HG03571 (cell line): ENCODE data around the gene CLK2.
"Not testable (repeated sequence)": the region's sequence is repeated elsewhere in the genome, so short reads cannot be mapped to it uniquely, and the experiment has no call there.

Experiments
- ATAC-seq: cut with Tn5 transposase; IDR thresholded peaks from one replicate; pipeline ENCODE4 v1.9.1; 2021; ENCODE audit not compliant: unreplicated experiment

The CLK2 gene

DNA sequence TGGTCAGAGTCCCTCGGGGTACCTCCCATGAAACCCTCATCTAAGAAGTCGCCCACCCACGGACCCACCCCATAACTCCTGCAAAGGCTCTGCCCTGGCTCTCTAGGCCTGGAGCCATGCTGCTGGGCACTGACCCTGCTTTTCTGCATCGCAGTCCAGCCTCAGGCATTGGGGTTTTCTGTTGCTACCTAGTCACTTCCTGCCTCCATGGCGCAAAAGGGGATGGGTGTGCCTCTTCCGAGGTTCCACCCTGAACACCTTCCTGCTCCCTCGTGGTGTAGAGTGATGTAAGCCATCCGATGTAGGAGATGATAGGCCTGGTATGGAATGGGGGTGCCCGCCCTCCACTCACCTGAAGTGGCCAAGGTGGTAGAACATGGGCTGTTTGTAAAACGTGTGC is 58.6 kb downstream of the CLK2 start:
- not testable (repeated sequence) for ATAC-seq
